ENCODE results near the gene PDE9A. TPM values are rescaled to one million over a fixed set of nuclear protein-coding genes. Genes with fewer than 3 reads are reported as not detected.
A peak's percentile ranks its signal among the peaks of the same experiment; 100 is the strongest.
"Not testable (repeated sequence)": the region's sequence is repeated elsewhere in the genome, so short reads cannot be mapped to it uniquely, and the experiment has no call there.

Gene PDE9A
- 10 to 100 TPM; 36.1 to 39.0 (median 36.1) TPM for polyA plus RNA-seq (ENCODE audit: insufficient read length in 3 of 3)

DNA sequence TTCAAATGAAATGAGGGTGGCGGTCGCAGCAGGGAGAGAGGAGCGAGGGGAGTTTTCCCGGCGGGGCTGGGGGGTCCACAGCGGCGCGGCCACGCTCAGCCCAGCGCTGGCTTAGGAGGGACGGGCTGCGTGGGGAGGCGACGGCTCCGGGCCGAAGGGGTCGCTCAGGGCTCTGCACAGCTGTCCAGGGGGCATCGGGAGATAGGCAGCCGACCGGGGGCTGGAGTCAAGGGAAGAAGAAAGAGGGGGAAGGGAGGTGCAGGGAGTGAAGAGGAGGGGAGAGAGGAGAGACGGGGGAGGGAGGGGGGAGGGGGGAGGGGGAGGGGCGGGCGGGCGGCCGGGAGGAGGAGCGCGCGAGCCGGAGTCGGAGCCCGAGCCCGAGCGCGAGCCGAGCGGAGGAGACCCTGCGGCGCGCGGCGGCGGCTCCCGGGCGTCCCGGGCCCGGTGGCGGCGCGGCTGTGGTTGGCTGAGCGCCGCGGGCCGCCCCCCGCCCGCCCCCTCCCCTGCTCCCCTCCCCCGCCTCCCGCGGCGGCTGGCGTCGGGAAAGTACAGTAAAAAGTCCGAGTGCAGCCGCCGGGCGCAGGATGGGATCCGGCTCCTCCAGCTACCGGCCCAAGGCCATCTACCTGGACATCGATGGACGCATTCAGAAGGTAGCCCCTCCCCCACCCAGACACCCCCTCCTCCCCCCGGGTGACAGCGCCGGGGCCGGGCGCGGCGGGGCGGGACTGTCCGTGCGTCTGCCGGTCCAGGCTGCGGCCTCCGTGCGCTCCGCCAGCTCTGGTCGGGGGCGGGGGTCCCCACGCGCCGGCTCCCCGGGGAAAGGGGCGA is at the start of gene PDE9A:
Gene PDE9A (plus strand): TSS at position 391 of the 831 bp plus-strand sequence. CDS start 194 bp downstream, at position 585.
- no peak for DNase-seq (ENCODE audit: low read depth in 3 of 3, low spot score in 2 of 3)

DNA sequence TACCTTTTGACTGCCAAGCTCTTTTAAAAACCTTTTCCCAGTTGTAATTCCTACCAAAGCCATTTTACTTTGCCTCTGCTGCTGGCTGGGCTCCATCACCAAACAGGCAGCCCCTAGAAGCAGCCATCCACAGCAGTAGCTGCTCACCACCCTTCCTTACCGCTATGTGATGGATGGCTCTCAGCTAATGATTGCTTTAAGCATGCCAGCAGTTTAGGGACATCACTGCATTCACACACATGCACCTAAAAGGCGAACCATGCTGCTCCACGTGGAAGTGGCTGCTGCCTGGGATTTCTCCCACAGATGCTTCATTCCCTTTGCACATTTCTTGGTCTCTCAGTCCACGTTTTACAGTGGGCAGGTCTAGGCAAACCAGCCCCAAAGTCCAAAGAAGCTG is 46.3 kb upstream of the PDE9A start:
- no peak for DNase-seq (ENCODE audit: low read depth in 3 of 3, low spot score in 2 of 3)

DNA sequence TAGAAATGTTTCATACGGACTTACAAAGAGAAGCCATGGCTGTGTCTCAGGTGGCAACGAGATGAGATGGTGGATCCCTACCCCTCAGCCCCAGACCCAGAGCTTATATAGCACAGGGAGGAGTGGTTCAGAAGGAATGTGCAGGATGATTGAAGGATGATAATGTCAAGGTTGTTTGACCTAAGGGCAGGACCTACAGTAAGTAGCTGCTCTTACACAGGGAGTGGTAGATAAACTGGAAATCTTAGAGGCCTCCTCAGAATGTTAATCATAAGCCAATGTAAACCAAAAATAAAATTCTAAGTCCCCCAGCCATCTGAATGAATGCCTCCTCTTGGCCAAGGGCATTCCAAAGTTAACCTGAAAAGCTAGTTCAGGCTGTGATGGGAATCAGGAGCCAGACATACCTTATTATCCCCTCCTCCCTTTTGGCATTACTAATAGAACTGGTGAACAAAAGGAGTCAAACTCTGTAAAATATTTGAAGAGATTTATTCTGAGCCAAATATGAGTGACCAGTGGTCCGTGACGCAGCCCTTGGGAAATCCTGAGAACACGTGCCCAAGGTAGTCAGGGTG is 45.8 kb upstream of the PDE9A start:
- DNase-seq (ENCODE audit: low read depth in 3 of 3, low spot score in 2 of 3): no peak

DNA sequence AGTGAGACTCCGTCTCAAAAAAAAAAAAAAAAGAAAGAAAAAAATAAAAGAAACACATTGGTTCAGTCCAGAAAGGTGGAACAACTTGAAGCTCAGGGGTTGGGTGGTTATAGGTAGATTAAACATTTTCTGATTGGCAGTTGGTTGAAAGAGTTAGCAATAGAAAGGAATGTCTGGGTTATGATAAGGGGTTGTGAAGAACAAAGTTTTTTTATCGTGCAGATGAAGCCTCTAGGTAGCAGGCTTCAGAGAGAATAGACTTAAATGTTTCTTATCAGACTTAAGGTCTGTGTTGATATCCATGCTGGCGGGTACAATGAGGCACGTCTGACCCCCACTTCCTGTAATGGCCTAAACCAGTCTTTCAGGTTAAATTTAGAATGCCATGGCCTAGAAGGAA is 45.0 kb upstream of the PDE9A start:
- DNase-seq (ENCODE audit: low read depth in 3 of 3, low spot score in 2 of 3): no peak

DNA sequence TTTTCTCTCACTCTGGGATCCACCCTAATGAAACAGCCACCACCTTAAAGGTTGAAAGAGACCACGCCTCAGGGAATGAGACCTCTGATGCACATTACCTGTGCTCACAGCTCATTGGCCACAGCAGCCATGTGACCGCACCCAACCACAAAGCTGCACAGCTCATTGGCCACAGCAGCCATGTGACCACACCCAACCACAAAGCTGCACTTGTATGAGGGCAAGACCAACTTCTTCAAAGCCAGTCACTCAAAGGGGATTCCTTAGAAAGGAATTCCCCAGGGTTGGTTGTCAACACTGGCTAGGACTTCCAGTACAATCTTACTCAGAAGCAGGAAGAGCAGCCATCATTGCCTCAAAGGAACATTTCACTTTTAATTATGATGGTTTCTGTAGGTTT is 43.6 kb upstream of the PDE9A start:
- no peak for DNase-seq (ENCODE audit: low read depth in 3 of 3, low spot score in 2 of 3)

DNA sequence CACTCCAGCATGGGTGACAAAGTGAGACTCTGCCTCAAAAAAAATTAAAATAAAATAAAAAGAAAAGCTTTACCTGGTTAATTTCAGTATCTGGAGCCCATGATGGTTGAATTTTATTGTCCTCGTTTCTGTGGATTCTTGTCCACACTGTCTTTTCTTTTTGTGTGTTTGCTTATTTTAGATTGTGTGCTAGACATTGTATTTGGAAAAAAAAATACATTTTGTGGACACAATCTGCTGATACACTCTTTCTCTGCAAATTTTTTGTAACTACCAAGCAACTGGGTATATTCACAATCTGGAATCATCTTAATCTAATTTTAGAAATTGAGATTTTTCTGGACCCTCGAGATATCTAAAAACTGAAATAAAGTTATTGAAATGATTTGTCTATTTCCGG is 41.6 kb upstream of the PDE9A start:
- DNase-seq (ENCODE audit: low read depth in 3 of 3, low spot score in 2 of 3): no peak

DNA sequence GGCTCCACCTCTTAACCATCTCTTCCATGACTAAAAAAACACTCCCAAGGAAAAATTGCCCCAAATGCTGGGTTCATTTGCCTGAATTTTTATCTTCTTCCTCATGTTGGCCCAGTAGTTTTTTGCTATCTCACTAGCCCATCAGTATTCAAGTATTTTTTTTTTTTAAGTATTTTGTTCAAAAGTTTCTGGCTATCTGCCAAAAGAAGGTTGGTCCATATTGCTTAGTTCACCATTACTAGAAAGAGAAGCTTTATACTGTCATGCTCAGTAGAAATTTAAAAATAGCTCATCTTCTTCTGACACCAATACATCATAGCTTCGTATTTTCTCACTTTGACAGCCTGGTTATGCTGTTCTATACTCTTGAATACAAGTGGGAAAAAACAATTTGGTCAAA is 41.0 kb upstream of the PDE9A start:
- no peak for DNase-seq (ENCODE audit: low read depth in 3 of 3, low spot score in 2 of 3)

DNA sequence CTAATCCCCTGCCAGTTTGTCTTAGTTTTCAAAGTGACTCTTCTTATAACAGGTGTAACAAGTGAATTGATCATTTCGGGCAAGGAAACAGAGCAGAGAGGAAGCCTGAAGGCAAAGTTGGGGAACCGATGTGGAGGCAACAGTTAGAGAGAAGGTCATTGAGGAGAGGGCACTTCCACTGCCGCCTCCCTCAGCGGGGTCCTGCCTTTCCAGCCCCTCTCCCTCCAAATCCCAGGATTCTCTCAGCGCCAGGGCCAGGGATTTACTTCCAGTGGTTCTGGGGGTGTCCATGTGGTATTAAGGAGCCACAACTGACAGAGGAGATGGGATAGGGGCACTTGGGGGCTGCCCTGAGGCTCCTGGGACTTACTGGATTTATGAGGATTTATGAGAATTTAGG is 39.7 kb upstream of the PDE9A start:
- no peak for DNase-seq (ENCODE audit: low read depth in 3 of 3, low spot score in 2 of 3)

DNA sequence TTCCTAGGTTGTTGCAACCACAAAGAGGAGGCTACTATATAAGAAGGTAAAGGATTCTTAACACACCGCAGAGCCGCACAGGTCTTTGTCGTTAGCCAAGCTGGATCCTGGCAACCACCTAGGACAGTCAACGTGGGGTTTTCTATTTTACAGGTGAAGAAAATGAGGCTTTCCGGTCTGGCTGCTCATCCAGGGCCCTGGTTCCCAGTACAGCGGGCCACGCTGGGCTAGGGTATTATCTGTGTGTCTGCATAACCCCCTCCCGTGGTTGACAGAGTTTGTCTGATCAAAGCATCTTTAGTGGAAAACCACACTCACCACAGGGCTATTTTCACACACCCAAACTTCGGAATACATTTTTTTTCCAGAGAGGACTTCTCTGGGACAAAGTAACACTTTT is 39.0 kb upstream of the PDE9A start:
- DNase-seq (ENCODE audit: low read depth in 3 of 3, low spot score in 2 of 3): no peak

DNA sequence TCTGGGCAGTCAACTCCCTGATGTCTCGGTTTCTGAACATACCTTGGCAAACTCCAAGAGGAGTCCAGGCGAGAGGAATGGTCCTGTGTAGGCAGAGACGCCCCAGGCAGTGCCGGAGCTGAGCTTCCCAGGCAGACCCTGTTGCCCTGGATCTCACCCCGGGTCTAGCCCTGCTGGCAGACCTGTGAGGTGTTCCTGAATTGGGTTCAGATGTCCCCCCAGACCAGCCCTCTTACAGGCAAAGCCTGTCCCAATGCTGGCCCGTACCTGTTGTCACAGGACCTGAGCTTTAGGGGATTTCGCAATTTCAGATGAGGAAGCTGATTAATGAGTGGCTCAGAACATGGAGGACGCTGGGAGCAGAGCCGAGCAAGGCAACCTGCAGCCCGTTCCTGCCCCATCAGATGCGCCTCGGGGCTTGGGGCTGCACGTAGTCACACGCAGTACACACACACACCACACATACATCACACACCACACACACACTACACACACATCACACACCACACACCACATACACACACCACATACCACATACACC is 38.5 kb upstream of the PDE9A start:
- DNase-seq (ENCODE audit: low read depth in 3 of 3, low spot score in 2 of 3): no peak

DNA sequence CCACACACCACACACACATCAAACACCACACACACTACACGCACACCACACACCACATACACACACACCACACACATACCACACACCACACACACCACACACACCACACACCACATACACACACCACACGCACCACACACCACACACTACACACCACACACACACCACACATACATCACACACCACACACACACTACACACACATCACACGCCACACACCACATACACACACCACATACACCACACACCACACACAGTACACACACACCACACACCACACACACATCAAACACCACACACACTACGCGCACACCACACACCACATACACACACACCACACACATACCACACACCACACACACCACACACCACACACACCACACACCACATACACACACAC is 38.0 kb upstream of the PDE9A start:
- not testable (repeated sequence) for DNase-seq (ENCODE audit: low read depth in 3 of 3, low spot score in 2 of 3)

DNA sequence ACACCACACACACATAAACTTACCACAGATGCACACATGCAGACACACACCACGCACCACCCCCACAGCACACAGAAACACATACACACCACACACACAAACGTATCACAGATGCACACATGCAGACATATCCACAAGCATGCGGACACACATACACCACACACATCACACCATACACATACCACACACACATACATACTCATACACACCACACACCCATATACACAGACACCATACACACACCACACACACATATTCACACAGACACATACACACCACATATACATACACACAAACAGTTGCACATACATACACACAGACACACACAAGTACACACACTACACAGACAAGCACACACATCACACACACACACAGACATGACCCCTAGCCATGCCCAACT is 37.5 kb upstream of the PDE9A start:
- DNase-seq (ENCODE audit: low read depth in 3 of 3, low spot score in 2 of 3): no peak

DNA sequence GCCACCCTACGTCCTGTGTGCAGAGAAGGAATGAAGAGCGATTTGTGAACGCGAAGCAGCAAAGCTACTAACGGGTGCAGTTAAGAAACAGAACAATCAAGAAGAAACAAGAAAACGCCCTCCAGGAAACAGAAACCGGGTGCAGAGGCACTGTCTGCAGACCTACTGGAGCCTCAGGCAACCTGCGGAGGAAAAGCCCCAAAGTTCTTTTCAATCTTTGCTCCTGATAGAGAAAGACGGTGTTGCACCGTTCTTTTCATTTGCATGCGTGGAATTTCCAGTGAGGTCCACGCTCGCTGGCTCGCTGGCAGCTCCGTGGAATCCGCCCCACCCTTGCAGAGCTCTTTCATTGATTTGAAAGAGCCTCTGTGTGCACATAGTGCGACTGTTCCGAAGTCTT is 37.0 kb upstream of the PDE9A start:
- DNase-seq (ENCODE audit: low read depth in 3 of 3, low spot score in 2 of 3): no peak

DNA sequence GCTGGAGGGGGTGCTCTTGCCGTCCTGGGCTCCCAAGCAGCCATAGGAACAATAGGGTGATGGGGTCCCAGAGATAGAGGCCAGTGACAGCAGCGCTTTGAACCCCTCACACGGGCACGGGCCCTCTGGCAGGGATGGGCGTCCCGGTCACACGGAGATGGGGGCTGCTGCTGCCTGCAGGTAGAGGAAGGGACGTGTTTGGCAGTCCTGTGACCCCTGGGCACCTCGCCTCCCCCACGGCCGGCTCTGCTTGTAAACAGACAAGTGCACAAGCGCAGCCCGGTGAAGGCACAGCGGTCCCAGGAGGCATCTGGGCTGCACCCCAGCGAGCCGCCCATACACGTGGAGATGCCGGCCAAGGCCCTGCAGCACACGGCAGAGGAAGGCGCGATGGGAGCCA is 36.5 kb upstream of the PDE9A start:
- DNase-seq (ENCODE audit: low read depth in 3 of 3, low spot score in 2 of 3): no peak

DNA sequence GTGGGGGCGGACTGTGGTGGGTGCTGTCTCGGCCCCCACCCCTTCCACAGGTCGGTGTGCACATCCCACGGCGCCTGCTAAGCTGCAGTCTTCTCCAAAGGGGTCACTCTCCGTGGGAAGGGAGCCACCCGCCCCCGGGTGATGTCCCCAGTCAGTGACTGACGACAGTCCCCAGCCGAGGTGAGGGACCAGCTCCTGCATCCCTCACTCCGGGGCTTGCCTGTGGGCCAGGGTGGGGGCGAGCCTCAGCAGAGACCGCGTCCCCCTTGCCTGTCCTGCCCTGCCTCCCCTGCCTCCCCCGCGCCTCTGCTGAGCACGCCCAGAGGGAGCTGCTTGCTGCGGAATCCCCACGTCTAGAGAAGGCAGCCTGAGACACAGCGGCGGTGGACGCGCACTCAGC is 35.9 kb upstream of the PDE9A start:
- no peak for DNase-seq (ENCODE audit: low read depth in 3 of 3, low spot score in 2 of 3)

DNA sequence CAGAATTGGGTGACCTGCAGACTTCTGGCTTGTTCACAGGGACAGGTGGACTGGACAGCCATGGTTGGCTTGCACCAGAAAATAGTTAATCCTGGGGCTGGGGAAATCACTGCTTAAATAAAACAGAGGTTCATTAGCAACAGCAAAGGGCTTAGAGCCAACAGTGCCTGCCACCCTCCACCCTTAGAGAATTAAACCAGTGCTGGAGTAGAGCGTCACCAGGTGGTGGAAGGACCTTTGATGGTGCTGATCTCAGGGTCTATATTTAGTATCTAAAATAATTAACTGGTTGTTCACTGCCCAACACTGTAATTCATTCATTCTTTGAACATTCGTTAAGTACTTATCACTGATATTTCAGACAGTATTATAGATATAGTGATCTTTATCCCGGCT is 34.7 kb upstream of the PDE9A start:
- no peak for DNase-seq (ENCODE audit: low read depth in 3 of 3, low spot score in 2 of 3)

DNA sequence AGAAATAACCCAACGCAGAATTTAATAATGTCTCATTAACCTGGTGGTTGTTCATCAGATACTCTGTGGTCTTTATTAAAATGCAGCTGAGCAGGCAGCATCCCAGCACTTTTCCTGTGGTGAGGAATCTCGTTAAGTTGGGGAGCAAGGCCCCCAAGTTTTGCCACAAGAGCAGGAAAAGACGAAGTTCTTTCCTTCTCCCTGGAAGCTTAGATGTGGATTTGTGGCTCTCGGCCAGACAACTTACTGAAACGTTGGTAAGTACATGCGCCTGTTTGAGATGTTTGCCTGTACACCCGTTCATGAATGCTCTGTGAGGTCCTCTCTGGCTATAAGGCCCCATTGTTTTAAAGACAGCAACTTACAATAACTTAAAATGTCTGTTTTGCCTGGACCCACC is 34.3 kb upstream of the PDE9A start:
- DNase-seq (ENCODE audit: low read depth in 3 of 3, low spot score in 2 of 3): no peak

DNA sequence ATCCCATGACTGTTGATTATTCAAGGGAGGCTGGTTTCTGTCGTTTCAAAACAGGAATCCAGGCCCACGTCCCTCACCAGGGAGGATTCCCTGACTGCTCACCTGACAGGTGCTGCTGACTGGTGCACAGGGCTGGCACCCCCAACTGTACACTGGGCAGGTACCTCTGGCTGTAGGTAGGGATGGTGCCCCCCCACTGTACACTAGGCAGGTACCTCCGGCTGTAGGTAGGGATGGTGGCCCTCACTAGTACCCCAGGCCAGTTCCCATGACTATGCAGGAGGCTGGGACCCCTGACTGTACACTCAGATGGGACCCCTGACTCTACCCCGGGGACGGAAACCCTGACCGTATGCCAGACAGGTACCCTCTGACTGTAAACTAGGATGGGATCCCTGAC is 33.6 kb upstream of the PDE9A start:
- no peak for DNase-seq (ENCODE audit: low read depth in 3 of 3, low spot score in 2 of 3)

DNA sequence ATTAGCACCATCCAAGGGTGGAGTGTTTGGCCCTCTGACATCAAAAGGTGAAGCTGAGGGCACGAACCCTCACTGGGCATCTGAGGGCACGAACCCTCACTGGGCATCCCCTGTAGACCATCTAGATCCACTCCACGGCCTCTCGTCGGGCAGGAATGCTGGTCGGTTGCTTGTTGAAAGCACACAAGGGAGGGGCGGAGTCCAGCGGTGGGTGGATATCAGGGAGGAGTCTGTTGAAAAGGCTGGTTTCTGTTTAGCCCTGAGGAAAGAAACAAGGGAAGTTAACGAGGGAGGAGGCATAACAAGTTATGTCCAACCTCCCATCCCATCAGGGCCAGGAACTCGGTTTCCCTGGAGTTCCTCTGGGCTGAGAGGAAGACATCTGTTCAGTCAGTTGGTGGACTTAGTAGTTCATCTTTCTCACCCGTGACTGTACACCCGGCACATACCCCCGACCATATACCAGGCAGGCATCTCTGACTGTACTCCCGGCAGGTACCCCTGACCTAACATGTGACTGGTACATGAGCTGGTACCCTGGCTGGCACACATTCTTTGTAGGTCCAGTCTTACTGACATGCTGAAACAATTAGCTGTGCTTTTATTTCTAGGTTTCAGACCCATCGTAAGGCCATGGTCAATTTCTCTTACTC is 32.1 kb upstream of the PDE9A start:
- DNase-seq (ENCODE audit: low read depth in 3 of 3, low spot score in 2 of 3): peak in 1 of 3 donors; percentile 51

DNA sequence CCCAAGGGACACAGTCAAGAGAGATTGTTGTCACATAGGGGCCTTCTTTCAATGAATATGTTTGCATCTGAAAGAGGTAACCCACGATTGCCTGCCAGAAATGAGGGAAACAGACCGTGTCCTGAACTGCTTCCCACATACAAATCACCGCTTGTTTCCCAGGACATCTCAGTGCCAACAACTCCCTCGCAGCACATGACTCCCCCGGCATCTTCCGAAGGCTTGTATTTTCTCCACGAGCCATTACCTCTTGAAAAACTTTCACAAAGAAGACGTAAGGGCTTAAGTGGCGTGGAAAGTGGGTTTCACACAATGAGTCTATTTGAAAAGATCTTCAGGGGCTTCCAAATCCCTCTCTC is 31.6 kb upstream of the PDE9A start:
- DNase-seq (ENCODE audit: low read depth in 3 of 3, low spot score in 2 of 3): peak in 2 of 3 donors; percentile 67 to 75

DNA sequence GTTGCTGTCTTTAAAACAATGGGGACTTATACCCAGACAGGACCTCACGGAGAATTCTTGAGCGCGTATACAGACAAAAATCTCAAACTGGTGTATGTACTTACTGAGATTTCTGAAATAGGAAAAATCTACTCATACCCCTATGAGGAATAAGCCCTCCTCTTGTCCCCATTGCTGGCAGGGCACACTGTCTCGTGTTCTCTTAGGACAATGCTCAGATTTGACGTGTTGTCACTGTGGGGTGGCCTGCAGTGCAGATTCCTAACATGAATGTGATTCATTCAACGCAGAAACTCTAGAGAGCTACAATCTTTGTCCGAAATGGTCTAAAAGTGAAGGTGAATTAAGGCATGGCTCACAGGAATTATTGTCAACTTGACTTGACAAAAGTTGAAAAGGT is 31.1 kb upstream of the PDE9A start:
- DNase-seq (ENCODE audit: low read depth in 3 of 3, low spot score in 2 of 3): no peak

DNA sequence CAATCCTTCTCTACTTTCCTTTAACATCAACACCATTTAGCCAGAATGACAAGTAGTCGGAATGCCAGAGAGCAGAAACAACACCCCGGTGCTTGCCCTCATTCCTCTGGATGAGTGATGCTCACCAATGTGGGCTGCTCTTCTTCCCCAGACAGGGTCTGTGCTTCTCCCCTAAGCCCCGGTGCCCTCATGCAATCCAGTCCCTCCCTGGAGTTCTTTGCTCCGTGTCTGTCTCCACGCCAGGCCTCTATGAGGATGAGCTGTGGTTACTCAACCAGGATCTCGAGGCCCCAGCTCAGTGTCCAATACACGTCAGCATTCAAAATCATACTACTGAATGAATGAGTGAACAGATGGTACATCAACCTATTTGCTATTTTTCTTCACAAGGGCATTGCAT is 29.7 kb upstream of the PDE9A start:
- DNase-seq (ENCODE audit: low read depth in 3 of 3, low spot score in 2 of 3): no peak
